Activated naive CD8-positive, alpha-beta T cell treated with anti-CD3 and anti-CD28 coated beads, Interleukin-2, amount 50 U/mL, for 16 hours (primary cell): ENCODE data around the gene RARRES2.
"Not testable (repeated sequence)": the region's sequence is repeated elsewhere in the genome, so short reads cannot be mapped to it uniquely, and the experiment has no call there.

Experiments
- DNase-seq: peaks from one replicate; pipeline ENCODE4 v3.0.0-alpha.2; 2020; ENCODE audit warnings: low read depth, low spot score

The RARRES2 gene

GRCh38 chr7:150317748-150318444 lies 23.5 kb downstream of the RARRES2 start:
- no peak for DNase-seq

- not testable (repeated sequence) for DNase-seq
These were observed 24.4 kb downstream of the RARRES2 start for GRCh38 chr7:150316987-150317386.

GRCh38 chr7:150314639-150315239 lies 26.7 kb downstream of the RARRES2 start:
- DNase-seq = no peak

GRCh38 chr7:150313870-150314269 lies 27.6 kb downstream of the RARRES2 start:
- no peak for DNase-seq

GRCh38 chr7:150313367-150313809 lies 28.0 kb downstream of the RARRES2 start:
- DNase-seq = no peak

- DNase-seq = not testable (repeated sequence)
These were observed 28.6 kb downstream of the RARRES2 start for GRCh38 chr7:150312649-150313366.

- DNase-seq = no peak
These were observed 29.7 kb downstream of the RARRES2 start for GRCh38 chr7:150311711-150312110.

- no peak for DNase-seq
These were observed 30.3 kb downstream of the RARRES2 start for GRCh38 chr7:150311146-150311545.

GRCh38 chr7:150308575-150308974 lies 32.9 kb downstream of the RARRES2 start:
- DNase-seq = no peak

GRCh38 chr7:150307904-150308303 lies 33.5 kb downstream of the RARRES2 start:
- no peak for DNase-seq

- DNase-seq = no peak
These were observed 34.3 kb downstream of the RARRES2 start for GRCh38 chr7:150307129-150307528.

GRCh38 chr7:150306377-150306776 lies 35.1 kb downstream of the RARRES2 start:
- not testable (repeated sequence) for DNase-seq

GRCh38 chr7:150305903-150306284 lies 35.5 kb downstream of the RARRES2 start:
- DNase-seq = not testable (repeated sequence)

GRCh38 chr7:150305259-150305902 lies 36.0 kb downstream of the RARRES2 start:
- DNase-seq = not testable (repeated sequence)

- not testable (repeated sequence) for DNase-seq
These were observed 36.8 kb downstream of the RARRES2 start for GRCh38 chr7:150304499-150305258.

- not testable (repeated sequence) for DNase-seq
These were observed 38.5 kb downstream of the RARRES2 start for GRCh38 chr7:150302908-150303310.

GRCh38 chr7:150297978-150298377 lies 43.5 kb downstream of the RARRES2 start:
- not testable (repeated sequence) for DNase-seq

- not testable (repeated sequence) for DNase-seq
These were observed 44.6 kb downstream of the RARRES2 start for GRCh38 chr7:150296802-150297201.

GRCh38 chr7:150295614-150296013 lies 45.8 kb downstream of the RARRES2 start:
- DNase-seq = not testable (repeated sequence)

- not testable (repeated sequence) for DNase-seq
These were observed 46.4 kb downstream of the RARRES2 start for GRCh38 chr7:150295027-150295426.

- DNase-seq = not testable (repeated sequence)
These were observed 51.1 kb downstream of the RARRES2 start for GRCh38 chr7:150290317-150290716.
